Upper lobe of left lung (tissue), 6 donors: ENCODE data around the gene CACNA1S. TPM values are rescaled to one million over a fixed set of nuclear protein-coding genes. Genes with fewer than 3 reads are reported as not detected.

Source experiments
- ATAC-seq, 2 donors: fragments of 200-7000 bp; cut with Tn5 transposase; one replicate each; pipeline ENCODE4 v1.9.1; 2022; ENCODE audit warnings: mild to moderate bottlenecking in 2 of 2, moderate library complexity in 2 of 2; ENCODE audit not compliant: low FRiP score in 2 of 2
- DNase-seq, 2 donors: peaks; one replicate each; pipeline ENCODE4 v3.0.0-alpha.2; 2019 to 2020
- H3K27ac ChIP-seq, 4 donors: fragments of 200-600 bp; sonication (generic); one replicate each; pipeline ENCODE4 v1.5.1; 2016 to 2019
- H3K27me3 ChIP-seq, 4 donors: fragments of 200-600 bp; sonication (generic); one replicate each; pipeline ENCODE4 v1.5.1; 2017 to 2019
- H3K36me3 ChIP-seq, 4 donors: fragments of 200-600 bp; sonication (generic); one replicate each; pipeline ENCODE4 v1.5.1; 2016 to 2019
- H3K4me1 ChIP-seq, 4 donors: fragments of 200-600 bp; sonication (generic); one replicate each; pipeline ENCODE4 v1.5.1; 2018 to 2019
- H3K4me3 ChIP-seq, 4 donors: fragments of 200-600 bp; sonication (generic); one replicate each; pipeline ENCODE4 v1.5.1; 2017 to 2019; ENCODE audit warnings: mild to moderate bottlenecking in 2 of 4, moderate library complexity in 1 of 4
- H3K9me3 ChIP-seq, 4 donors: fragments of 200-600 bp; sonication (generic); one replicate each; pipeline ENCODE4 v1.5.1; 2018 to 2019
- CTCF ChIP-seq, 6 experiments: fragments of 450-650 bp in 4 of 6; fragments of 200-600 bp in 2 of 6; sonication (generic) in 2 of 6; IDR thresholded peaks; one replicate each; pipeline ENCODE4 v1.5.1; 2016 to 2019; ENCODE audit warnings: antibody characterized with exemption in 6 of 6
- EP300 ChIP-seq, 4 donors: sonication (generic); formaldehyde crosslinking; IDR thresholded peaks; one replicate each; pipeline ENCODE4 v1.5.1; 2017; ENCODE audit warnings: antibody characterized with exemption in 4 of 4, control low read depth in 2 of 4
- POLR2A ChIP-seq, 4 donors: fragments of 450-650 bp; IDR thresholded peaks; one replicate each; pipeline ENCODE4 v1.5.1; 2016 to 2017; ENCODE audit warnings: antibody characterized with exemption in 4 of 4, mild to moderate bottlenecking in 2 of 4
- POLR2AphosphoS5 ChIP-seq, 2 donors: sonication (generic); formaldehyde crosslinking; IDR thresholded peaks; one replicate each; pipeline ENCODE4 v1.5.1; 2017; ENCODE audit warnings: antibody characterized with exemption in 2 of 2
- WGBS, 2 donors: methylation state at CpG; one replicate each; pipeline ENCODE4 v1.1.5; 2017 to 2018; 5-methylcytosine and 5-hydroxymethylcytosine counted together
- total RNA-seq, 6 donors: library from RNA; depleted of rRNA in 4 of 6; stranded (reverse); fragments of >200 nt in 4 of 6; gene quantifications; one replicate each; pipeline versions ENCODE4 v1.1.0 to v1.2.1, GENCODE V29; 2016 to 2021
- donor health status: DM: no; HTN: no; CAD: no; lungs with moderate emphysema.
- donor health status: DM: no; HTN: yes; CAD: no; lungs with severe emphysema.

Gene CACNA1S
- total RNA-seq, 6 donors from 2014 or later: 0.03 to 0.30 (median 0.10) TPM; not detected in 3

- no peaks in the 10 kb centered on the region for H3K4me1 ChIP-seq
- no peaks in the 10 kb centered on the region for H3K27me3 ChIP-seq
- H3K4me3 ChIP-seq: no peak overlapping the region
- DNase-seq (no peak), ATAC-seq (no peak)
- H3K36me3 ChIP-seq: no peaks in the 10 kb centered on the region
- WGBS, 2 donors: 71 to 80% methylated on average over 1 of the region's 1 CpG
- H3K9me3 ChIP-seq: no peaks in the 10 kb centered on the region
- TF ChIP-seq POLR2AphosphoS5 (IDR thresholded peaks at IDR 0.05) (no peak), EP300 (IDR thresholded peaks at IDR 0.05) (no peak), CTCF (IDR thresholded peaks at IDR 0.05) (no peak), POLR2A (IDR thresholded peaks at IDR 0.05) (no peak)
- H3K27ac ChIP-seq: no peak overlapping the region
These were observed 8.1 kb downstream of the CACNA1S start for GRCh38 chr1:201104141-201104540.

DNA sequence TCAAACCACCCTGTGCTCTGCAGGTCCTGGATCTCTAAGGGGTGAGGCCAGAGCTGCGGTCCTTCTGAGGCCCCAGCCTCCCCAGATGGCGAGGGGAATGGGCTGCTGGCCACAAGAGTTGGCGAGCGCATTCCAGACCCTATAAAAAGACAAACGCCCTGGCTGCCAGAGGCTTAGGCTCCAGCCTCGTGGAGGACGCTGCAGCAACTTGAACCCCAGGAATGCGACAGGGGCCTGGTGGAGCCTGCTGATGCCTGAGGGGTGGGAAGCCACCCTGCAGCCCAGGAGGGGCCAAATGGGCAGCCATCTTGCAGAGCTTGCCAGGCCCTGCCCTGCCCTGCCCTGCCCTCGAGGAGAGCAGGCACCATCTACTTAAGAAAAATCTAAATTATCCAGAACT lies 8.6 kb downstream of the CACNA1S start:
- no peak for TF ChIP-seq CTCF (IDR thresholded peaks at IDR 0.05)
- no peak for TF ChIP-seq POLR2A (IDR thresholded peaks at IDR 0.05)
- TF ChIP-seq EP300 (IDR thresholded peaks at IDR 0.05): no peak
- TF ChIP-seq POLR2AphosphoS5 (IDR thresholded peaks at IDR 0.05): no peak
- no peaks in the 10 kb centered on the region for H3K4me1 ChIP-seq
- no peaks in the 10 kb centered on the region for H3K36me3 ChIP-seq
- no peaks in the 10 kb centered on the region for H3K9me3 ChIP-seq
- DNase-seq (peak in 1 of 2 donors; percentile 57), ATAC-seq (no peak)
- H3K27ac ChIP-seq: no peak overlapping the region
- 87 to 96% methylated on average over 5 to 9 of the region's 9 CpGs for WGBS, 2 donors
- no peak overlapping the region for H3K4me3 ChIP-seq
- H3K27me3 ChIP-seq: no peaks in the 10 kb centered on the region

DNA sequence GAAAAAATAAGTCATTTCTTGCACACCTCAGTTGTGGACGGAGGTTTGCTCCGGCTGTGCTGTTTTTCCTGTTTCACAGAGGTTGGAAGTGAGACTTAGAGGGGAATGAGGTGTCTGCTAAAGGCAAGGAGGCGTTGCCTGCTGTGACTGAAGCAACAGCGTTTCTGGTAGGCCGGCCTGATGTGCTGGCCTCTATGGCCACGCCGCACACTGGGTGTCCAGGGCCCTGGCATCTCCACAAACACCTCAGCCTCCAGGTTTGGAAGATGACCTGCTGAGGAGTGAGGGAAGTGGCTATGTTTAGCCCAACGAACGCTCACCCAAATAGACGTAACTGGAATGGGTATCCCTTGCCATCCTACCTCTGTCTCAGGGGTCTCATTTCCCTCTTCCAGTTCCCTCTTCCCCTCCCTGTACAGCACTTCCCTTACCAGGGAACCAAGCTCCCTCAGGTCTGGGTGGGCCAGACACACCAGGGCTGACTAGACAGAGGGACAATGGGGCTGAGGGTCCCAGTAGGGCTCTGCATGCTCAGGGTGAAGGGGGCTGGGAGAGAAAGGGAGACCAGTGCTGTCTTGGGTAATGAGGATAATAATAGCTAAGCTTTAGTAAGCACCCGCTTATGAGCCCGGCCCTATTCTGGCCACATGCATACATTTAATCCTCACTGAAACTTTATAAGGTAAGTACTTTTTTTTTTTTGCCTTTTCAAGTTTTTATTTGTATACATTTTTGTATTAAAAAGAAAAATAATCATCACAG lies 11.9 kb downstream of the CACNA1S start:
- Histone ChIP-seq H3K27me3 (no peaks in the 10 kb centered on the region), H3K4me1 (no peaks in the 10 kb centered on the region), H3K9me3 (no peaks in the 10 kb centered on the region), H3K4me3 (no peak overlapping the region), H3K36me3 (no peaks in the 10 kb centered on the region), H3K27ac (no peak overlapping the region)
- 91 to 94% methylated on average over 12 of the region's 12 CpGs for WGBS, 2 donors
- TF ChIP-seq EP300 (IDR thresholded peaks at IDR 0.05) (no peak), CTCF (IDR thresholded peaks at IDR 0.05) (no peak), POLR2AphosphoS5 (IDR thresholded peaks at IDR 0.05) (no peak), POLR2A (IDR thresholded peaks at IDR 0.05) (no peak)
- DNase-seq: no peak
- no peak for ATAC-seq

- ATAC-seq: peak in 1 of 2 donors; percentile 7
- H3K27me3 ChIP-seq: no peaks in the 10 kb centered on the region
- no peaks in the 10 kb centered on the region for H3K4me1 ChIP-seq
- TF ChIP-seq POLR2AphosphoS5 (IDR thresholded peaks at IDR 0.05) (no peak), POLR2A (IDR thresholded peaks at IDR 0.05) (no peak), EP300 (IDR thresholded peaks at IDR 0.05) (no peak), CTCF (IDR thresholded peaks at IDR 0.05) (no peak)
- WGBS, 2 donors: 77 to 79% methylated on average over 3 to 5 of the region's 5 CpGs
- H3K27ac ChIP-seq: no peak overlapping the region
- no peaks in the 10 kb centered on the region for H3K9me3 ChIP-seq
- no peak for DNase-seq
- no peak overlapping the region for H3K4me3 ChIP-seq
- no peaks in the 10 kb centered on the region for H3K36me3 ChIP-seq
These were observed 13.1 kb downstream of the CACNA1S start for GRCh38 chr1:201098992-201099677.
